ENCODE results near the gene REXO4. TPM values are rescaled to one million over a fixed set of nuclear protein-coding genes. Genes with fewer than 3 reads are reported as not detected.

The REXO4 gene
- total and polyA plus RNA-seq, 12 donors = 18.9 to 27.6 (median 22.8) TPM

DNA sequence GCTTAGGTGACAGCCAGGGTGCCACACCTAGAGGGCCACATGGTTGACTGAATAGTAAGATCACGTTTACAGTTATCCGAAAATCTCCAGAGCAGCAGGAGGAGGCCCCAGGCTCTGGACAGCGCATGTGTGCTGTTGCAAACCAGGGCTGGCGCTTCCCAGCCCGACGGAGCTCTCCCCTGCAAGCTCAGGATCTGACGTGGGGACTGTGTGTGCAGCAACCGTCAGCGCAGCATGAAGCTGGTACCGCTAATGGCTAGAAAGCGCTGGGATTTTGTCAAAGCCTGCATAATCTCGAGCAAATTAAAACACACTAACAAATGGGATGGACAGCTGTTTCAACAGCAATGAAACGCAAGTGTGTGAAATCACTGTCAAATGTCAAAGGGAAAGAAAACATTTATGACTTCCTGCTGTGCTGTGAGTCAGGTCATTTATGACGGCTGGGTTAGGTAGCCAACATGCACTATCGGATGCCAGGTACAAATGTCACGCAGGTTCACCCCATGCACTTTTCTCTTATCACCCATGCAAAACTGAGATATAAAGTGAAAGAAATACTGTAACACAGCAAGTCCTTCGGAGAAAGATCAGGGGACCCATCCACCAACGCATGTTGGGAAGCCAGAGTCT, 49.4 kb downstream of the REXO4 start:
- TF ChIP-seq CTCF (IDR thresholded peaks at IDR 0.05) (no peak), POLR2A (IDR thresholded peaks at IDR 0.05) (no peak)
- H3K36me3 ChIP-seq (replicated peaks in 1 of 2) = peaks cover 0 to 57% of the 10 kb centered on the region in 2 donors
- intact Hi-C loops (cut with DNase I) = no loop called here
- no peaks in the 10 kb centered on the region for H3K27me3 ChIP-seq
- no peak overlapping the region for H3K4me3 ChIP-seq
- 52 to 59% (median 55%) methylated on average over 16 to 18 of the region's 18 CpGs for WGBS, 4 donors
- DNase-seq = peak in 2 of 7 donors; percentile 35 to 86
- H3K27ac ChIP-seq = peak overlapping the region in 2 of 5 donors; percentile 63 to 69
- no peaks in the 10 kb centered on the region for H3K9me3 ChIP-seq (replicated peaks in 1 of 3)
- H3K4me1 ChIP-seq (replicated peaks in 1 of 2) = peaks cover 15 to 71% of the 10 kb centered on the region in 2 donors

- no peak overlapping the region for H3K4me3 ChIP-seq
- TF ChIP-seq POLR2A (IDR thresholded peaks at IDR 0.05) (no peak), CTCF (IDR thresholded peaks at IDR 0.05) (no peak)
- peaks cover 15 to 68% of the 10 kb centered on the region in 2 donors for H3K4me1 ChIP-seq (replicated peaks in 1 of 2)
- H3K36me3 ChIP-seq (replicated peaks in 1 of 2) = peaks cover 0 to 57% of the 10 kb centered on the region in 2 donors
- no peaks in the 10 kb centered on the region for H3K9me3 ChIP-seq (replicated peaks in 1 of 3)
- WGBS, 4 donors = 53 to 72% (median 67%) methylated on average over 9 to 10 of the region's 10 CpGs
- H3K27me3 ChIP-seq = no peaks in the 10 kb centered on the region
- intact Hi-C loops (cut with DNase I) = no loop called here
- peak overlapping the region in 2 of 5 donors; percentile 63 to 69 for H3K27ac ChIP-seq
- peak in 2 of 7 donors; percentile 19 to 79 for DNase-seq
Measured at GRCh38 chr9:133367778-133368177, 50.0 kb downstream of the REXO4 start.

DNA sequence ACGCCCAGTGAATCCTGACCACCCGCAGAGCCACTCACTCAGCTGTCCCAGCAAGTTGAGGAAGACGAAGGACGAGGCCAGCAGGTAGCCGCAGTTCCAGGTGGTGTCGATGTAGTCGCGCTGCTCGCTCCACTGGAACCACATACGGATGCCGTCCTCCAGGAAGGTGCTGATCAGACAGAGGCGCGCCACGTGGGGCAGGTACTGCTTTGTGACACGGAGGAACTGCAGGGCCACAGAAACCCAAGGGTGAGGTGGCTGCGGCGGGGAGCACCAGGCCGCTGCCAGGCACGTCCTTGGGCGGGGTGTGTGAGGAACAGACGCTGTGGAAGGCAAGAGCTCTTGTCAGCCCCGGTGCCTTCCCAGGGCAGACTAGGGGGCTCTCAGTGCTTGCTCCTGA, 50.6 kb downstream of the REXO4 start:
- 76 to 91% (median 81%) methylated on average over 4 to 22 of the region's 22 CpGs for WGBS, 4 donors
- no peaks in the 10 kb centered on the region for H3K9me3 ChIP-seq (replicated peaks in 1 of 3)
- TF ChIP-seq POLR2A (IDR thresholded peaks at IDR 0.05) = no peak
- no peak for TF ChIP-seq CTCF (IDR thresholded peaks at IDR 0.05)
- no peak overlapping the region for H3K4me3 ChIP-seq
- peaks cover 0 to 58% of the 10 kb centered on the region in 2 donors for H3K36me3 ChIP-seq (replicated peaks in 1 of 2)
- peak overlapping the region in 1 of 5 donors; percentile 63 for H3K27ac ChIP-seq
- H3K4me1 ChIP-seq (replicated peaks in 1 of 2) = peaks cover 15 to 62% of the 10 kb centered on the region in 2 donors
- no peaks in the 10 kb centered on the region for H3K27me3 ChIP-seq
- intact Hi-C loops (cut with DNase I) = no loop called here
- peak in 2 of 7 donors; percentile 18 to 23 for DNase-seq

DNA sequence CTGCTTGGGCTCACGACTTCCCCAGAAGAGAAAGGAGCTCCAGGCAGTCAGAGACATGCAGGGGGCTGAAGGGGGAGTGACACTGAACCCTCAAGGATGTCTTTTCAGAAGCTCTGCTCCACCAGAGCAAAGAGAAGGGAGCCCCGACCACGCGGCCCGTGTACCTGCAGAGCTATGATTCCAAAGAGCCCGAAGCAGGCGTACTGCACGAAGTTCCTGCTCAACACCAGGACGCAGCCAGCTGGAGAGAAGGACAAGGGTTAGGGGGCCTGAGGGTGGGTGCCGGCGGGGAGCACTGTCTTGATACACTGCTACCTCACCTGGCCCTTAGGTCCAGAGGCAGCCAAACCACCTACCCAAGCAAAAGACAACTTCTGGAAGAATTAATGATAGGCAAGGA, 51.4 kb downstream of the REXO4 start:
- H3K9me3 ChIP-seq (replicated peaks in 1 of 3) = no peaks in the 10 kb centered on the region
- intact Hi-C loops (cut with DNase I) = no loop called here
- H3K27me3 ChIP-seq = no peaks in the 10 kb centered on the region
- H3K36me3 ChIP-seq (replicated peaks in 1 of 2) = peaks cover 0 to 66% of the 10 kb centered on the region in 2 donors
- H3K4me1 ChIP-seq (replicated peaks in 1 of 2) = peaks cover 8 to 54% of the 10 kb centered on the region in 2 donors
- 90 to 93% (median 91%) methylated on average over 11 of the region's 11 CpGs for WGBS, 4 donors
- no peak overlapping the region for H3K4me3 ChIP-seq
- peak in 1 of 7 donors; percentile 21 for DNase-seq
- no peak for TF ChIP-seq CTCF (IDR thresholded peaks at IDR 0.05)
- no peak for TF ChIP-seq POLR2A (IDR thresholded peaks at IDR 0.05)
- H3K27ac ChIP-seq = no peak overlapping the region

Data from adrenal gland (tissue), 12 donors.